ENCODE measurements around the gene EI24. TPM values are rescaled to one million over a fixed set of nuclear protein-coding genes. Genes with fewer than 3 reads are reported as not detected.

Gene EI24
- total RNA-seq, 1 donor from 2014 or later: 129 TPM

GRCh38 chr11:125609545-125609944, 40.3 kb downstream of the EI24 start:
- no peak overlapping the region for H3K27ac ChIP-seq (ENCODE audit: low read depth, low read length)
- no peak overlapping the region for H2AFZ ChIP-seq (ENCODE audit: low read depth, low read length)
- peaks cover 81% of the 10 kb centered on the region for H3K36me3 ChIP-seq (ENCODE audit: insufficient read depth, low read length)
- H3K4me1 ChIP-seq (ENCODE audit: insufficient read depth, low read length): no peaks in the 10 kb centered on the region
- FAIRE-seq (no peak), DNase-seq (ENCODE audit: low read depth) (no peak)
- H3K4me3 ChIP-seq (ENCODE audit: insufficient read depth, low read depth, low read length): no peak overlapping the region
- peaks cover 6% of the 10 kb centered on the region for H3K79me2 ChIP-seq (ENCODE audit: insufficient read depth, low read length)
- H3K9ac ChIP-seq (ENCODE audit: low read length): no peak overlapping the region
- H3K4me3 Mint-ChIP-seq (ENCODE audit: unreplicated experiment): no peak overlapping the region
- no peak overlapping the region for H3K4me2 ChIP-seq (ENCODE audit: low read length)
- no peaks in the 10 kb centered on the region for H3K9me3 ChIP-seq (ENCODE audit: insufficient read depth, low read depth, low read length)
- no peaks in the 10 kb centered on the region for H3K4me1 Mint-ChIP-seq (ENCODE audit: low read depth, unreplicated experiment)
- peaks cover 15% of the 10 kb centered on the region for H3K36me3 Mint-ChIP-seq (ENCODE audit: low read depth, unreplicated experiment)
- peaks cover 32% of the 10 kb centered on the region for H4K20me1 ChIP-seq (ENCODE audit: insufficient read depth, low read length)
- no peak overlapping the region for H3K27ac Mint-ChIP-seq (ENCODE audit: unreplicated experiment)
- H3K9me3 Mint-ChIP-seq (ENCODE audit: unreplicated experiment): no peaks in the 10 kb centered on the region
- no peaks in the 10 kb centered on the region for H3K27me3 Mint-ChIP-seq (ENCODE audit: low read depth, unreplicated experiment)
- no peaks in the 10 kb centered on the region for H3K27me3 ChIP-seq (ENCODE audit: insufficient read depth, low read length)
- TF ChIP-seq EZH2 (IDR thresholded peaks at IDR 0.05; ENCODE audit: insufficient read depth, low read length) (no peak), CTCF (IDR thresholded peaks at IDR 0.05; ENCODE audit: insufficient read depth, low read depth, low read length) (no peak)

- Mint-ChIP-seq H3K4me3 (ENCODE audit: unreplicated experiment) (no peak overlapping the region), H3K27ac (ENCODE audit: unreplicated experiment) (no peak overlapping the region), H3K4me1 (ENCODE audit: low read depth, unreplicated experiment) (peaks cover 10% of the 10 kb centered on the region), H3K36me3 (ENCODE audit: low read depth, unreplicated experiment) (peaks cover 10% of the 10 kb centered on the region), H3K9me3 (ENCODE audit: unreplicated experiment) (no peaks in the 10 kb centered on the region), H3K27me3 (ENCODE audit: low read depth, unreplicated experiment) (no peaks in the 10 kb centered on the region)
- DNase-seq (ENCODE audit: low read depth) (no peak), FAIRE-seq (no peak)
- Histone ChIP-seq H3K4me1 (ENCODE audit: insufficient read depth, low read length) (peaks cover 12% of the 10 kb centered on the region), H4K20me1 (ENCODE audit: insufficient read depth, low read length) (peaks cover 4% of the 10 kb centered on the region), H3K36me3 (ENCODE audit: insufficient read depth, low read length) (peaks cover 75% of the 10 kb centered on the region), H3K27me3 (ENCODE audit: insufficient read depth, low read length) (no peaks in the 10 kb centered on the region), H3K4me2 (ENCODE audit: low read length) (no peak overlapping the region), H3K79me2 (ENCODE audit: insufficient read depth, low read length) (no peaks in the 10 kb centered on the region), H3K4me3 (ENCODE audit: insufficient read depth, low read depth, low read length) (no peak overlapping the region), H2AFZ (ENCODE audit: low read depth, low read length) (no peak overlapping the region), H3K27ac (ENCODE audit: low read depth, low read length) (no peak overlapping the region), H3K9me3 (ENCODE audit: insufficient read depth, low read depth, low read length) (no peaks in the 10 kb centered on the region), H3K9ac (ENCODE audit: low read length) (no peak overlapping the region)
- TF ChIP-seq CTCF (IDR thresholded peaks at IDR 0.05; ENCODE audit: insufficient read depth, low read depth, low read length) (no peak), EZH2 (IDR thresholded peaks at IDR 0.05; ENCODE audit: insufficient read depth, low read length) (no peak)
These were observed 49.1 kb downstream of the EI24 start for GRCh38 chr11:125618383-125618782.

- Histone ChIP-seq H3K4me2 (ENCODE audit: low read length) (peak overlapping the region; percentile 14), H4K20me1 (ENCODE audit: insufficient read depth, low read length) (no peaks in the 10 kb centered on the region), H2AFZ (ENCODE audit: low read depth, low read length) (no peak overlapping the region), H3K4me1 (ENCODE audit: insufficient read depth, low read length) (peaks cover 14% of the 10 kb centered on the region), H3K27me3 (ENCODE audit: insufficient read depth, low read length) (no peaks in the 10 kb centered on the region), H3K9me3 (ENCODE audit: insufficient read depth, low read depth, low read length) (no peaks in the 10 kb centered on the region), H3K9ac (ENCODE audit: low read length) (no peak overlapping the region), H3K4me3 (ENCODE audit: insufficient read depth, low read depth, low read length) (no peak overlapping the region), H3K79me2 (ENCODE audit: insufficient read depth, low read length) (peaks cover 5% of the 10 kb centered on the region), H3K36me3 (ENCODE audit: insufficient read depth, low read length) (peaks cover 46% of the 10 kb centered on the region), H3K27ac (ENCODE audit: low read depth, low read length) (peak overlapping the region; percentile 25)
- Mint-ChIP-seq H3K36me3 (ENCODE audit: low read depth, unreplicated experiment) (peaks cover 2% of the 10 kb centered on the region), H3K4me1 (ENCODE audit: low read depth, unreplicated experiment) (peaks cover 10% of the 10 kb centered on the region), H3K9me3 (ENCODE audit: unreplicated experiment) (no peaks in the 10 kb centered on the region), H3K27me3 (ENCODE audit: low read depth, unreplicated experiment) (no peaks in the 10 kb centered on the region), H3K4me3 (ENCODE audit: unreplicated experiment) (no peak overlapping the region), H3K27ac (ENCODE audit: unreplicated experiment) (peak overlapping the region; percentile 58)
- TF ChIP-seq CTCF (IDR thresholded peaks at IDR 0.05; ENCODE audit: insufficient read depth, low read depth, low read length) (no peak), EZH2 (IDR thresholded peaks at IDR 0.05; ENCODE audit: insufficient read depth, low read length) (no peak)
- DNase-seq (ENCODE audit: low read depth): peak; percentile 59
- no peak for FAIRE-seq
These were observed 52.7 kb downstream of the EI24 start for GRCh38 chr11:125621995-125622394.

Data from astrocyte (in vitro differentiated cells and primary cell).